Right lobe of liver (tissue), 6 donors: Measurements from ENCODE around the gene HNRNPUL1. TPM values are rescaled to one million over a fixed set of nuclear protein-coding genes. Genes with fewer than 3 reads are reported as not detected.

Source experiments
- ATAC-seq, 4 donors: fragments of 200-7000 bp; cut with Tn5 transposase; one replicate each; pipeline ENCODE4 v1.9.1; 2020; ENCODE audit warnings: mild to moderate bottlenecking in 4 of 4, moderate library complexity in 4 of 4
- DNase-seq, 3 donors: peaks; one replicate each; pipeline ENCODE4 v3.0.0-alpha.2; 2020
- H3K27ac ChIP-seq, 3 donors: fragments of 200-600 bp; one replicate each; pipeline ENCODE4 v1.8.0; 2022
- H3K27me3 ChIP-seq, 2 donors: fragments of 200-600 bp; one replicate each; pipeline ENCODE4 v1.8.0; 2022
- H3K36me3 ChIP-seq, 4 donors: fragments of 200-600 bp; sonication (generic) in 1 of 4; one replicate each; pipeline versions ENCODE4 v1.5.1 to v1.8.0; 2017 to 2022; ENCODE audit warnings: control low read depth in 1 of 4
- H3K4me1 ChIP-seq, 4 donors: fragments of 200-600 bp; sonication (generic) in 1 of 4; one replicate each; pipeline versions ENCODE4 v1.5.1 to v1.8.0; 2017 to 2022; ENCODE audit warnings: control low read depth in 1 of 4
- H3K4me3 ChIP-seq, 3 donors: fragments of 200-600 bp; one replicate each; pipeline ENCODE4 v1.8.0; 2022
- H3K9me3 ChIP-seq, 4 donors: fragments of 200-600 bp; sonication (generic) in 1 of 4; one replicate each; pipeline versions ENCODE4 v1.5.1 to v1.8.0; 2017 to 2022; ENCODE audit warnings: control low read depth in 1 of 4
- POLR2A ChIP-seq: fragments of 450-650 bp; IDR thresholded peaks from one replicate; pipeline ENCODE4 v1.6.1; 2017; ENCODE audit warnings: antibody characterized with exemption, mild to moderate bottlenecking
- WGBS: methylation state at CpG from one replicate; pipeline ENCODE4 v1.1.6; 2018; ENCODE audit warnings: low coverage, low lambda C conversion rate; ENCODE audit not compliant: insufficient coverage; ENCODE audit errors: missing lambda C conversion rate; 5-methylcytosine and 5-hydroxymethylcytosine counted together
- intact Hi-C, 2 donors: fragments of 100-400 bp; cut with DNase I; formaldehyde crosslinking; loops; one replicate each; pipeline versions ENCODE4 v1.11.2 to v1.14.1; 2022
- total RNA-seq, 6 experiments: library from RNA; depleted of rRNA in 2 of 6; stranded (reverse); fragments of >200 nt in 2 of 6; fragmentation: NEBNext Ultra II Directional in 3 of 6; extraction: Animal tissue kit (Norgen Biotek cat#: 25700) in 3 of 6; gene quantifications; one replicate each; pipeline versions ENCODE4 v1.1.0 to v1.2.4, GENCODE V29; 2016 to 2023
- TF ChIP-seq, protein P1 (sequence below), 4 donors: fragments of 200-600 bp in 3 of 4; fragments of 450-650 bp in 1 of 4; IDR thresholded peaks; one replicate each; pipeline versions ENCODE4 v1.5.1 to v1.8.0; 2016 to 2022; ENCODE audit warnings: antibody characterized with exemption in 4 of 4, mild to moderate bottlenecking in 2 of 4
- donor health status: DM: no; HTN: yes; CAD: no.
- donor health status: DM: no; HTN: no; CAD: no.
- donor health status: DM: no; HTN: no; CAD: no.
- donor health status: DM: no; HTN: yes; CAD: no.
- donor health status: DM: no; HTN: yes; CAD: no.

The HNRNPUL1 gene
- total RNA-seq, 6 experiments from 2014 or later = 53.5 to 70.0 (median 61.8) TPM

GRCh38 chr19:41233748-41234240 lies 30.4 kb upstream of the HNRNPUL1 start:
- TF ChIP-seq POLR2A = no peak
- TF ChIP-seq, protein P1, sequence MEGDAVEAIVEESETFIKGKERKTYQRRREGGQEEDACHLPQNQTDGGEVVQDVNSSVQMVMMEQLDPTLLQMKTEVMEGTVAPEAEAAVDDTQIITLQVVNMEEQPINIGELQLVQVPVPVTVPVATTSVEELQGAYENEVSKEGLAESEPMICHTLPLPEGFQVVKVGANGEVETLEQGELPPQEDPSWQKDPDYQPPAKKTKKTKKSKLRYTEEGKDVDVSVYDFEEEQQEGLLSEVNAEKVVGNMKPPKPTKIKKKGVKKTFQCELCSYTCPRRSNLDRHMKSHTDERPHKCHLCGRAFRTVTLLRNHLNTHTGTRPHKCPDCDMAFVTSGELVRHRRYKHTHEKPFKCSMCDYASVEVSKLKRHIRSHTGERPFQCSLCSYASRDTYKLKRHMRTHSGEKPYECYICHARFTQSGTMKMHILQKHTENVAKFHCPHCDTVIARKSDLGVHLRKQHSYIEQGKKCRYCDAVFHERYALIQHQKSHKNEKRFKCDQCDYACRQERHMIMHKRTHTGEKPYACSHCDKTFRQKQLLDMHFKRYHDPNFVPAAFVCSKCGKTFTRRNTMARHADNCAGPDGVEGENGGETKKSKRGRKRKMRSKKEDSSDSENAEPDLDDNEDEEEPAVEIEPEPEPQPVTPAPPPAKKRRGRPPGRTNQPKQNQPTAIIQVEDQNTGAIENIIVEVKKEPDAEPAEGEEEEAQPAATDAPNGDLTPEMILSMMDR (IDR thresholded peaks at IDR 0.05) = no peak
- WGBS = 17% methylated on average over 1 of the region's 4 CpGs
- DNase-seq = no peak
- Histone ChIP-seq H3K36me3 (no peaks in the 10 kb centered on the region), H3K27ac (no peak overlapping the region), H3K4me3 (no peak overlapping the region), H3K4me1 (no peaks in the 10 kb centered on the region), H3K27me3 (no peaks in the 10 kb centered on the region), H3K9me3 (no peaks in the 10 kb centered on the region)
- intact Hi-C loops = no loop called here
- peak; percentile 60 to 78 (median 67) for ATAC-seq

- ATAC-seq (no peak), DNase-seq (no peak)
- WGBS = 81% methylated on average over 6 of the region's 8 CpGs
- intact Hi-C loops = no loop called here
- Histone ChIP-seq H3K27ac (no peak overlapping the region), H3K4me1 (no peaks in the 10 kb centered on the region), H3K27me3 (no peaks in the 10 kb centered on the region), H3K36me3 (no peaks in the 10 kb centered on the region), H3K9me3 (no peaks in the 10 kb centered on the region), H3K4me3 (no peak overlapping the region)
- TF ChIP-seq, protein P1 (IDR thresholded peaks at IDR 0.05) = no peak
- no peak for TF ChIP-seq POLR2A
Observed at GRCh38 chr19:41234512-41235168, 29.5 kb upstream of the HNRNPUL1 start.

DNA sequence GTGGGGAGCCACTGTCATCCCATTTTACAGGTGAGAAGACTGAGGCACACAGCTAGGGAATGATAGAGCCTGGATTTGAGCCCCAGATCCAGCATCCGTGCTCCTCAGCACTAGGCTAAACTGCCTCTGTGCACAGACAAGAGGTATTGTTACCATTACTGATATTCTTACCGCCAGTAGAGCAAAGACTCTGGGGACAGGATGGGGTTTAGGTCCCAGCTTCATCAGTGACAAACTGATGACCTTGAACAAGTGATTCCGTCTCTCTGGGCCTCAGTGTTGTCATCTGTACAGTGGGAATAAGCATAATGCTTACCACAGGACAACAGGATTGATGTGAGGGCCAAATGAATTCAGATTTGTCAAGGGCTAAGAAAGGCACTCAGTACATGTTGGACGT lies 28.7 kb upstream of the HNRNPUL1 start:
- intact Hi-C loops = no loop called here
- H3K27me3 ChIP-seq = no peaks in the 10 kb centered on the region
- H3K27ac ChIP-seq = no peak overlapping the region
- ATAC-seq (no peak), DNase-seq (no peak)
- TF ChIP-seq POLR2A = no peak
- TF ChIP-seq, protein P1 (IDR thresholded peaks at IDR 0.05) = no peak
- H3K4me3 ChIP-seq = no peak overlapping the region
- WGBS = 68% methylated on average over 4 of the region's 4 CpGs
- H3K4me1 ChIP-seq = no peaks in the 10 kb centered on the region
- no peaks in the 10 kb centered on the region for H3K36me3 ChIP-seq
- no peaks in the 10 kb centered on the region for H3K9me3 ChIP-seq

- DNase-seq (no peak), ATAC-seq (peak in 1 of 4 donors; percentile 10)
- TF ChIP-seq, protein P1 (IDR thresholded peaks at IDR 0.05) = no peak
- TF ChIP-seq POLR2A = no peak
- no peak overlapping the region for H3K4me3 ChIP-seq
- H3K27ac ChIP-seq = no peak overlapping the region
- no peaks in the 10 kb centered on the region for H3K36me3 ChIP-seq
- WGBS = 40% methylated on average over 3 of the region's 10 CpGs
- H3K27me3 ChIP-seq = no peaks in the 10 kb centered on the region
- intact Hi-C loops = no loop called here
- H3K9me3 ChIP-seq = no peaks in the 10 kb centered on the region
- H3K4me1 ChIP-seq = no peaks in the 10 kb centered on the region
Observed at GRCh38 chr19:41238244-41238643, 25.9 kb upstream of the HNRNPUL1 start.
